Measurements from ENCODE around the gene RTL1.

Gene RTL1

GRCh38 chr14:100906420-100906819 lies 2.9 kb upstream of the RTL1 start:
- Histone ChIP-seq H3K27me3 (peaks cover 19% of the 10 kb centered on the region), H3K4me1 (no peaks in the 10 kb centered on the region), H3K36me3 (no peaks in the 10 kb centered on the region), H3K9ac (no peak overlapping the region), H3K27ac (no peak overlapping the region), H4K20me1 (no peaks in the 10 kb centered on the region), H3K9me3 (peaks cover 5% of the 10 kb centered on the region; the same call in 1 of the 2 replicates), H3K4me3 (no peak overlapping the region), H3K4me2 (no peak overlapping the region)
- TF ChIP-seq Cebpa-rat (IDR thresholded peaks at IDR 0.05): no peak

GRCh38 chr14:100905166-100905565 lies 1.6 kb upstream of the RTL1 start:
- Histone ChIP-seq H3K4me3 (no peak overlapping the region), H3K36me3 (no peaks in the 10 kb centered on the region), H3K27me3 (peaks cover 23% of the 10 kb centered on the region), H3K27ac (no peak overlapping the region), H4K20me1 (no peaks in the 10 kb centered on the region), H3K9ac (no peak overlapping the region), H3K4me1 (peaks cover 10% of the 10 kb centered on the region), H3K9me3 (peaks cover 7% of the 10 kb centered on the region; the same call in 1 of the 2 replicates), H3K4me2 (no peak overlapping the region)
- TF ChIP-seq Cebpa-rat (IDR thresholded peaks at IDR 0.05): no peak

GRCh38 chr14:100904307-100905087 lies 975 bp upstream of the RTL1 start:
- no peak overlapping the region for H3K4me2 ChIP-seq
- TF ChIP-seq Cebpa-rat (IDR thresholded peaks at IDR 0.05): no peak
- H3K9ac ChIP-seq: no peak overlapping the region
- H3K27me3 ChIP-seq: peaks cover 23% of the 10 kb centered on the region
- H3K36me3 ChIP-seq: no peaks in the 10 kb centered on the region
- no peak overlapping the region for H3K4me3 ChIP-seq
- H3K27ac ChIP-seq: no peak overlapping the region
- H3K4me1 ChIP-seq: peaks cover 17% of the 10 kb centered on the region
- H3K9me3 ChIP-seq: peaks cover 7% of the 10 kb centered on the region; the same call in 1 of the 2 replicates
- no peaks in the 10 kb centered on the region for H4K20me1 ChIP-seq

GRCh38 chr14:100903134-100903468 lies 421 bp downstream of the RTL1 start:
- Histone ChIP-seq H4K20me1 (no peaks in the 10 kb centered on the region), H3K9me3 (peaks cover 7% of the 10 kb centered on the region; the same call in 1 of the 2 replicates), H3K4me2 (no peak overlapping the region), H3K4me3 (no peak overlapping the region), H3K27ac (no peak overlapping the region), H3K27me3 (peaks cover 23% of the 10 kb centered on the region), H3K36me3 (no peaks in the 10 kb centered on the region), H3K9ac (no peak overlapping the region), H3K4me1 (peaks cover 31% of the 10 kb centered on the region)
- no peak for TF ChIP-seq Cebpa-rat (IDR thresholded peaks at IDR 0.05)

- Histone ChIP-seq H3K4me3 (no peak overlapping the region), H3K4me2 (no peak overlapping the region), H3K27me3 (peaks cover 23% of the 10 kb centered on the region)
Observed at GRCh38 chr14:100902295-100903133, 1.0 kb downstream of the RTL1 start.

GRCh38 chr14:100901391-100902183 lies 1.9 kb downstream of the RTL1 start:
- Histone ChIP-seq H3K36me3 (no peaks in the 10 kb centered on the region), H3K9ac (no peak overlapping the region), H3K4me1 (peaks cover 39% of the 10 kb centered on the region), H3K4me3 (no peak overlapping the region), H3K27ac (no peak overlapping the region), H4K20me1 (no peaks in the 10 kb centered on the region), H3K9me3 (peaks cover 7% of the 10 kb centered on the region; the same call in 1 of the 2 replicates), H3K27me3 (peaks cover 28% of the 10 kb centered on the region), H3K4me2 (peak overlapping the region; percentile 88; the same call in 1 of the 2 replicates)
- no peak for TF ChIP-seq Cebpa-rat (IDR thresholded peaks at IDR 0.05)

More at GRCh38 chr14:100902295-100903133, 1.0 kb downstream of the RTL1 start:
- Histone ChIP-seq H3K27ac (no peak overlapping the region), H3K9ac (no peak overlapping the region), H3K9me3 (peaks cover 7% of the 10 kb centered on the region; the same call in 1 of the 2 replicates), H3K36me3 (no peaks in the 10 kb centered on the region), H3K4me1 (peaks cover 33% of the 10 kb centered on the region), H4K20me1 (no peaks in the 10 kb centered on the region)
- TF ChIP-seq Cebpa-rat (IDR thresholded peaks at IDR 0.05): no peak

- H3K27me3 ChIP-seq: peaks cover 28% of the 10 kb centered on the region
- H3K9me3 ChIP-seq: peaks cover 7% of the 10 kb centered on the region; the same call in 1 of the 2 replicates
- no peaks in the 10 kb centered on the region for H4K20me1 ChIP-seq
- TF ChIP-seq Cebpa-rat (IDR thresholded peaks at IDR 0.05): no peak
- H3K4me3 ChIP-seq: no peak overlapping the region
- H3K4me1 ChIP-seq: peaks cover 42% of the 10 kb centered on the region
- H3K36me3 ChIP-seq: no peaks in the 10 kb centered on the region
- H3K9ac ChIP-seq: 0 out of 2 replicates have a peak overlapping the region, but pooled peaks have one; percentile 48
- H3K27ac ChIP-seq: no peak overlapping the region
- H3K4me2 ChIP-seq: peak overlapping the region; percentile 88
Observed at GRCh38 chr14:100900837-100901390, 2.6 kb downstream of the RTL1 start.

- Histone ChIP-seq H4K20me1 (no peaks in the 10 kb centered on the region), H3K4me2 (peak overlapping the region; percentile 88), H3K27ac (no peak overlapping the region), H3K9me3 (peaks cover 7% of the 10 kb centered on the region; the same call in 1 of the 2 replicates), H3K36me3 (no peaks in the 10 kb centered on the region), H3K9ac (peak overlapping the region; percentile 48), H3K4me3 (peak overlapping the region; percentile 42; the same call in 1 of the 2 replicates), H3K4me1 (peaks cover 42% of the 10 kb centered on the region), H3K27me3 (peaks cover 23% of the 10 kb centered on the region)
- TF ChIP-seq Cebpa-rat (IDR thresholded peaks at IDR 0.05): no peak
Observed at GRCh38 chr14:100899884-100900771, 3.4 kb downstream of the RTL1 start.
